ENCODE data around the gene MEGF11. TPM values are rescaled to one million over a fixed set of nuclear protein-coding genes. Genes with fewer than 3 reads are reported as not detected.

MEGF11 gene
- total RNA-seq, 1 donor from 2014 or later, result 0.06 TPM

- Histone ChIP-seq H3K4me3 (no peak overlapping the region), H3K36me3 (no peaks in the 10 kb centered on the region), H2AFZ (replicated peaks) (no peak overlapping the region), H4K20me1 (ENCODE audit: low read depth) (no peaks in the 10 kb centered on the region), H3K79me2 (ENCODE audit: low read depth) (no peaks in the 10 kb centered on the region), H3K4me2 (peak overlapping the region; percentile 22), H3K4me1 (peaks cover 29% of the 10 kb centered on the region), H3F3A (ENCODE audit: low read depth) (peaks cover 14% of the 10 kb centered on the region), H3K9ac (no peak overlapping the region), H3K27me3 (no peaks in the 10 kb centered on the region), H3K27ac (no peak overlapping the region), H3K9me3 (ENCODE audit: low read depth) (no peaks in the 10 kb centered on the region)
- Mint-ChIP-seq H3K4me3 (no peak overlapping the region), H3K9me3 (no peaks in the 10 kb centered on the region), H3K36me3 (no peaks in the 10 kb centered on the region), H3K27me3 (ENCODE audit: insufficient read depth, low read depth) (peaks cover 2% of the 10 kb centered on the region), H3K4me1 (peaks cover 37% of the 10 kb centered on the region), H3K27ac (peak overlapping the region; percentile 43)
- TF ChIP-seq CTCF (IDR thresholded peaks at IDR 0.05) (no peak), EZH2 (IDR thresholded peaks at IDR 0.05) (no peak), EZH2phosphoT487 (IDR thresholded peaks at IDR 0.05) (no peak)
- no peak for DNase-seq (ENCODE audit: low spot score)
These were observed 75.0 kb downstream of the MEGF11 start for GRCh38 chr15:66178531-66178910.

- peaks cover 15% of the 10 kb centered on the region for H3K4me1 Mint-ChIP-seq
- H3K27ac ChIP-seq, result no peak overlapping the region
- H3K9me3 ChIP-seq (ENCODE audit: low read depth), result no peaks in the 10 kb centered on the region
- H3K9me3 Mint-ChIP-seq, result no peaks in the 10 kb centered on the region
- TF ChIP-seq EZH2 (IDR thresholded peaks at IDR 0.05) (no peak), CTCF (IDR thresholded peaks at IDR 0.05) (no peak), EZH2phosphoT487 (IDR thresholded peaks at IDR 0.05) (no peak)
- H3K27ac Mint-ChIP-seq, result no peak overlapping the region
- no peaks in the 10 kb centered on the region for H3F3A ChIP-seq (ENCODE audit: low read depth)
- H3K27me3 ChIP-seq, result no peaks in the 10 kb centered on the region
- H3K36me3 Mint-ChIP-seq, result no peaks in the 10 kb centered on the region
- no peak overlapping the region for H3K4me3 Mint-ChIP-seq
- H3K4me3 ChIP-seq, result no peak overlapping the region
- H3K27me3 Mint-ChIP-seq (ENCODE audit: insufficient read depth, low read depth), result peaks cover 6% of the 10 kb centered on the region
- no peaks in the 10 kb centered on the region for H4K20me1 ChIP-seq (ENCODE audit: low read depth)
- DNase-seq (ENCODE audit: low spot score), result no peak
- H3K79me2 ChIP-seq (ENCODE audit: low read depth), result no peaks in the 10 kb centered on the region
- no peaks in the 10 kb centered on the region for H3K36me3 ChIP-seq
- H3K4me1 ChIP-seq, result no peaks in the 10 kb centered on the region
- peak overlapping the region; percentile 82 for H2AFZ ChIP-seq (replicated peaks)
- H3K9ac ChIP-seq, result no peak overlapping the region
- no peak overlapping the region for H3K4me2 ChIP-seq
These were observed 81.1 kb downstream of the MEGF11 start for GRCh38 chr15:66172324-66172980.

GRCh38 chr15:66171841-66172240 is 81.7 kb downstream of the MEGF11 start:
- H3K27ac Mint-ChIP-seq, result no peak overlapping the region
- H2AFZ ChIP-seq (replicated peaks), result peak overlapping the region; percentile 82
- H3K9me3 Mint-ChIP-seq, result no peaks in the 10 kb centered on the region

More at GRCh38 chr15:66171841-66172240, 81.7 kb downstream of the MEGF11 start:
- H3F3A ChIP-seq (ENCODE audit: low read depth), result no peaks in the 10 kb centered on the region
- DNase-seq (ENCODE audit: low spot score), result no peak
- H3K4me1 Mint-ChIP-seq, result peaks cover 15% of the 10 kb centered on the region
- no peaks in the 10 kb centered on the region for H4K20me1 ChIP-seq (ENCODE audit: low read depth)
- H3K4me3 ChIP-seq, result no peak overlapping the region
- TF ChIP-seq EZH2phosphoT487 (IDR thresholded peaks at IDR 0.05) (no peak), EZH2 (IDR thresholded peaks at IDR 0.05) (no peak), CTCF (IDR thresholded peaks at IDR 0.05) (no peak)
- no peaks in the 10 kb centered on the region for H3K36me3 ChIP-seq
- no peak overlapping the region for H3K4me3 Mint-ChIP-seq
- no peaks in the 10 kb centered on the region for H3K36me3 Mint-ChIP-seq
- no peak overlapping the region for H3K4me2 ChIP-seq
- H3K9ac ChIP-seq, result no peak overlapping the region
- H3K79me2 ChIP-seq (ENCODE audit: low read depth), result no peaks in the 10 kb centered on the region
- no peaks in the 10 kb centered on the region for H3K4me1 ChIP-seq
- H3K9me3 ChIP-seq (ENCODE audit: low read depth), result no peaks in the 10 kb centered on the region
- no peak overlapping the region for H3K27ac ChIP-seq
- H3K27me3 ChIP-seq, result no peaks in the 10 kb centered on the region
- peaks cover 6% of the 10 kb centered on the region for H3K27me3 Mint-ChIP-seq (ENCODE audit: insufficient read depth, low read depth)

All from neural progenitor cell (in vitro differentiated cells).